H1 (cell line): Measurements from ENCODE around the gene OR2T35. TPM values are rescaled to one million over a fixed set of nuclear protein-coding genes. Genes with fewer than 3 reads are reported as not detected.
"Not testable (repeated sequence)": the region's sequence is repeated elsewhere in the genome, so short reads cannot be mapped to it uniquely, and the experiment has no call there.

ENCODE experiments used
- CTCF ChIA-PET: fragments of 300-600 bp; sonication (Branson Sonifier 250); formaldehyde crosslinking; loops from one replicate; lab custom pipeline; 2021; ENCODE audit not compliant: partially characterized antibody; lab: Charles Lee
- POLR2A ChIA-PET: fragments of 300-600 bp; sonication (Branson Sonifier 250); formaldehyde crosslinking; loops from one replicate; lab custom pipeline; 2021; ENCODE audit warnings: inconsistent platforms; ENCODE audit not compliant: partially characterized antibody; lab: Charles Lee
- DNase-seq, 2 experiments: peaks; one replicate each; pipeline versions ENCODE4 v3.0.0 to v3.0.0-alpha.2; 2010 to 2022; ENCODE audit warnings: low spot score in 2 of 2, low read depth in 1 of 2, mixed read lengths in 1 of 2
- FAIRE-seq: peaks from 2 replicates; lab custom pipeline; 2011; peaks lifted over from hg19 to GRCh38; lab: Jason Lieb, UNC
- H2AFZ ChIP-seq: 2 replicates; pipeline ENCODE4 v1.8.1; 2012; ENCODE audit warnings: low read length, inconsistent platforms
- H2AK5ac ChIP-seq: 2 replicates; pipeline ENCODE4 v1.6.1; 2013; ENCODE audit warnings: low read depth, low read length
- H2BK120ac ChIP-seq: replicated peaks from 2 replicates; pipeline ENCODE3; 2013; ENCODE audit warnings: low read depth, low read length, inconsistent platforms
- H2BK12ac ChIP-seq: 2 replicates; pipeline ENCODE4 v1.6.1; 2013; ENCODE audit warnings: low read depth, low read length
- H2BK15ac ChIP-seq: 2 replicates; pipeline ENCODE4 v1.6.1; 2013; ENCODE audit warnings: low read length
- H2BK20ac ChIP-seq: 2 replicates; pipeline ENCODE4 v1.6.1; 2013; ENCODE audit warnings: low read length
- H2BK5ac ChIP-seq: 2 replicates; pipeline ENCODE4 v1.6.1; 2013; ENCODE audit warnings: low read depth, low read length
- H3K14ac ChIP-seq: 2 replicates; pipeline ENCODE4 v1.6.1; 2013; ENCODE audit warnings: inconsistent platforms; ENCODE audit not compliant: insufficient read length
- H3K18ac ChIP-seq: 2 replicates; pipeline ENCODE4 v1.6.1; 2013; ENCODE audit warnings: low read length; ENCODE audit errors: extremely low read depth
- H3K23ac ChIP-seq: 2 replicates; pipeline ENCODE4 v1.6.1; 2013; ENCODE audit warnings: inconsistent platforms; ENCODE audit not compliant: insufficient read length
- H3K23me2 ChIP-seq: 2 replicates; pipeline ENCODE4 v1.6.1; 2013; ENCODE audit warnings: low read depth, low read length
- H3K27ac ChIP-seq: 2 replicates; pipeline ENCODE4 v1.6.1; 2011; ENCODE audit warnings: low read depth, low read length, inconsistent platforms
- H3K27me3 ChIP-seq, 4 experiments: replicated peaks in 1 of 4; 1 replicate in 1 of 4; 2 replicates in 3 of 4; pipeline versions ENCODE4 v1.6.1 to v1.8.1; 2011 to 2013; ENCODE audit warnings: low read length in 3 of 4, mild to moderate bottlenecking in 3 of 4, inconsistent platforms in 2 of 4, mixed read lengths in 2 of 4, moderate library complexity in 1 of 4; ENCODE audit not compliant: control insufficient read depth in 3 of 4, insufficient read depth in 3 of 4; ENCODE audit errors: extremely low read depth in 1 of 4
- H3K36me3 ChIP-seq, 4 experiments: 2 replicates each; pipeline versions ENCODE4 v1.6.1 to v1.8.1; 2011 to 2013; ENCODE audit warnings: mild to moderate bottlenecking in 4 of 4, low read length in 3 of 4, moderate library complexity in 2 of 4, control low read depth in 1 of 4, inconsistent platforms in 1 of 4; ENCODE audit not compliant: insufficient read depth in 4 of 4, control insufficient read depth in 2 of 4
- H3K4ac ChIP-seq: replicated peaks from 2 replicates; pipeline ENCODE3; 2013; ENCODE audit warnings: low read length, low read depth, mixed read lengths, inconsistent platforms; ENCODE audit not compliant: insufficient read length
- H3K4me1 ChIP-seq, 4 experiments: replicated peaks in 1 of 4; 1 replicate in 1 of 4; 2 replicates in 3 of 4; pipeline versions ENCODE4 v1.6.1 to v1.8.1; 2011 to 2013; ENCODE audit warnings: low read length in 3 of 4, inconsistent platforms in 2 of 4, mixed read lengths in 1 of 4; ENCODE audit not compliant: insufficient read depth in 4 of 4, control insufficient read depth in 3 of 4
- H3K4me2 ChIP-seq, 2 experiments: 2 replicates each; pipeline versions ENCODE4 v1.6.1 to v1.8.1; 2011 to 2013; ENCODE audit warnings: low read depth in 2 of 2, low read length in 2 of 2, control low read depth in 1 of 2, inconsistent platforms in 1 of 2, mild to moderate bottlenecking in 1 of 2; ENCODE audit not compliant: insufficient read depth in 1 of 2
- H3K4me3 ChIP-seq, 4 experiments: fragments of 200-600, 300-600 bp in 1 of 4; sonication (generic), shearing (Covaris generic), sonication (Bioruptor Twin) in 1 of 4; 2 replicates each; pipeline versions ENCODE4 v1.5.1 to v1.8.1; 2011 to 2016; ENCODE audit warnings: low read length in 4 of 4, low read depth in 3 of 4, control low read depth in 2 of 4, inconsistent platforms in 2 of 4, mild to moderate bottlenecking in 2 of 4, mixed read lengths in 1 of 4, moderate library complexity in 1 of 4; ENCODE audit not compliant: insufficient read depth in 2 of 4; ENCODE audit errors: extremely low read depth in 1 of 4
- H3K56ac ChIP-seq: replicated peaks from 2 replicates; pipeline ENCODE3; 2013; ENCODE audit warnings: low read depth, mild to moderate bottlenecking, mixed read lengths, low read length, inconsistent platforms; ENCODE audit not compliant: insufficient read length
- H3K79me1 ChIP-seq: 2 replicates; pipeline ENCODE4 v1.6.1; 2013; ENCODE audit warnings: low read depth, low read length, control low read depth
- H3K79me2 ChIP-seq, 2 experiments: 2 replicates each; pipeline versions ENCODE4 v1.6.1 to v1.8.1; 2012 to 2013; ENCODE audit warnings: low read length in 2 of 2, mild to moderate bottlenecking in 2 of 2, inconsistent platforms in 1 of 2; ENCODE audit not compliant: insufficient read depth in 2 of 2, control insufficient read depth in 1 of 2
- H3K9ac ChIP-seq, 4 experiments: replicated peaks in 1 of 4; 1 replicate in 1 of 4; 2 replicates in 3 of 4; pipeline versions ENCODE4 v1.6.1 to v1.8.1; 2011 to 2013; ENCODE audit warnings: low read depth in 3 of 4, low read length in 3 of 4, control low read depth in 2 of 4, mild to moderate bottlenecking in 2 of 4, moderate library complexity in 2 of 4, inconsistent platforms in 1 of 4; ENCODE audit errors: extremely low read depth in 1 of 4
- H3K9me3 ChIP-seq, 2 experiments: 2 replicates each; pipeline versions ENCODE4 v1.6.1 to v1.8.1; 2012 to 2013; ENCODE audit warnings: mild to moderate bottlenecking in 2 of 2, moderate library complexity in 2 of 2, control low read depth in 1 of 2, inconsistent platforms in 1 of 2, low read depth in 1 of 2, low read length in 1 of 2, mixed read lengths in 1 of 2; ENCODE audit not compliant: insufficient read depth in 2 of 2
- H4K20me1 ChIP-seq, 2 experiments: replicated peaks in 1 of 2; 2 replicates each; pipeline versions ENCODE3 to v1.8.1; 2011 to 2013; ENCODE audit warnings: inconsistent platforms in 2 of 2, low read length in 2 of 2, mild to moderate bottlenecking in 1 of 2; ENCODE audit not compliant: insufficient read depth in 2 of 2, control insufficient read depth in 1 of 2
- H4K5ac ChIP-seq: 2 replicates; pipeline ENCODE4 v1.6.1; 2013; ENCODE audit warnings: low read length, low read depth, mixed read lengths, inconsistent platforms; ENCODE audit not compliant: insufficient read length
- H4K8ac ChIP-seq: 2 replicates; pipeline ENCODE4 v1.8.0; 2013; ENCODE audit warnings: mild to moderate bottlenecking, moderate library complexity, low read length, inconsistent platforms; ENCODE audit not compliant: insufficient read depth; ENCODE audit errors: extremely low read depth
- H4K91ac ChIP-seq: replicated peaks from 2 replicates; pipeline ENCODE3; 2013; ENCODE audit warnings: low read length, mixed read lengths, inconsistent platforms; ENCODE audit not compliant: insufficient read length
- WGBS, 2 experiments: shearing (Covaris generic) in 1 of 2; methylation state at CpG; one replicate each; pipeline versions ENCODE4 v1.1.6 to v1.1.7; 2013 to 2015; ENCODE audit warnings: low lambda C conversion rate in 2 of 2, mixed read lengths in 2 of 2, inconsistent platforms in 1 of 2, low coverage in 1 of 2, missing lambda C conversion rate in 1 of 2; ENCODE audit not compliant: insufficient replicate concordance in 2 of 2, insufficient coverage in 1 of 2, insufficient read length in 1 of 2; ENCODE audit errors: extremely low coverage in 1 of 2, missing lambda C conversion rate in 1 of 2; 5-methylcytosine and 5-hydroxymethylcytosine counted together
- polyA plus RNA-seq, 7 experiments: library from polyadenylated mRNA; depleted of rRNA in 3 of 7; stranded (reverse) in 5 of 7; unstranded in 2 of 7; fragments of >200 nt in 5 of 7; fragments of 200-250 nt in 2 of 7; gene quantifications; 1 replicate in 5 of 7; 2 replicates in 1 of 7; 4 replicates in 1 of 7; pipeline versions ENCODE4 v1.2.1 to v1.2.3, GENCODE V29; 2011 to 2013; ENCODE audit warnings: missing spikeins in 2 of 7, mixed read lengths in 2 of 7
- total RNA-seq: library from RNA; stranded (reverse); fragmentation: NEBNext Ultra II Directional; extraction: Animal tissue kit (Norgen Biotek cat#: 25700); gene quantifications from 2 replicates; pipeline ENCODE4 v1.2.1, GENCODE V29; 2021

OR2T35 gene
- total and polyA plus RNA-seq, 2 of the 8 experiments (the other 6 are each of a cell fraction or from before 2014, with no cell fraction given) = not detected

DNA sequence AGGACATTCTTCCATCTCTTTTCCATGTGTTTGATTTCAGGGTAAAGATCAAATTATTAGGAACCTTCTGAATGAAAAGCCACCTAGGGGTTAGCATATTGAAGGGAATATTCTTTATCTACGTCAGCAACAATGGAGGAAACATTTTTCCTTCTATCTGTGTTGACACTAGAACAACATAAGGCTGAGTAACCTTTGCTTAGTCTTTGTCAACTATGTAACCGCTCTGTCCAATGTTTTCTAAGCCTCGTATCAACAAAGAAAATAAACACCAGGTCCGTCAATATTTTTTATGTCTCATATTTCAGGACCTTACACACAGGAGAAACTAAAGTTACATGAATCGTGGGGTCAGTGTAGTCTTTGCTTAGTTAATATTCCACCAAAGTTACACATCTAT, 8.5 kb downstream of the OR2T35 start:
- H3K4ac ChIP-seq, H3K23ac ChIP-seq, H3K27me3 ChIP-seq, H2BK120ac ChIP-seq, H3K36me3 ChIP-seq, H3K4me3 ChIP-seq, H4K20me1 ChIP-seq, H3K14ac ChIP-seq, H3K9me3 ChIP-seq, H3K23me2 ChIP-seq, DNase-seq, H3K56ac ChIP-seq, H3K27ac ChIP-seq, H3K9ac ChIP-seq, FAIRE-seq, H2BK15ac ChIP-seq, H2BK12ac ChIP-seq, H4K8ac ChIP-seq, H3K4me2 ChIP-seq, H2AK5ac ChIP-seq, H3K4me1 ChIP-seq, H2AFZ ChIP-seq, H4K91ac ChIP-seq, H3K18ac ChIP-seq, H2BK5ac ChIP-seq, H3K79me1 ChIP-seq, H2BK20ac ChIP-seq, POLR2A ChIA-PET, CTCF ChIA-PET, H3K79me2 ChIP-seq, H4K5ac ChIP-seq: not testable (repeated sequence)
- WGBS, 2 experiments = 60% methylated on average over 1 of the region's 5 CpGs; no CpG with 5 or more reads in 1 of the 2 experiments

DNA sequence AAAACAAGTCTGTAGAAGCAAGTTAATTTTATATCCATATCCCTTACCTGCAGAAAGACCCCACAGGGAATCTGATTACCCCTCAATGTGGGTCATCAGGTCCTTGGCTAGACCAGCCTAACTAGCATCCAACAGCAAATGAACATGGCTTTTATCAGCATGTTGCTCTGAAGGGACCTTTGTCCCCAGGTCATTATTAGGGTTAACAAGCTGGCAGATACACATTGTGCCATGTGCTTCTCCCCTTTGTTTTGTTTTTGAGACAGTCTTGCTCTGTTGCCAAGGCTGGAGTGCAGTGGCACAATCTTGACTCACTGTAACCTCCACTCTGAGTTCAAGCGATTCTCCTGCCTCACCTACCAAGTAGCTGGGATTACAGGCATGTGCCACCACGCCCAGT, 10.1 kb downstream of the OR2T35 start, which contains the start of gene OR2T11:
Gene OR2T11 (minus strand): TSS at position 101 of the 400 bp plus-strand sequence. CDS start 7,963 bp downstream, outside the sequence.
- H3K14ac ChIP-seq, H3K36me3 ChIP-seq, H3K9ac ChIP-seq, H2BK120ac ChIP-seq, H4K8ac ChIP-seq, H2BK20ac ChIP-seq, H2AK5ac ChIP-seq, H3K18ac ChIP-seq, FAIRE-seq, H3K4ac ChIP-seq, H2BK12ac ChIP-seq, H4K91ac ChIP-seq, H3K4me2 ChIP-seq, H3K27me3 ChIP-seq, H3K23ac ChIP-seq, H3K27ac ChIP-seq, POLR2A ChIA-PET, DNase-seq, H3K4me1 ChIP-seq, H3K4me3 ChIP-seq, H3K79me1 ChIP-seq, H2BK15ac ChIP-seq, H2BK5ac ChIP-seq, CTCF ChIA-PET, H3K79me2 ChIP-seq, H3K56ac ChIP-seq, H4K20me1 ChIP-seq, H4K5ac ChIP-seq, H2AFZ ChIP-seq, H3K23me2 ChIP-seq: not testable (repeated sequence)
- WGBS, 2 experiments = no CpG with 5 or more reads among the region's 2 CpGs
- H3K9me3 ChIP-seq = peaks cover 15 to 19% of the 10 kb centered on the region in 2 experiments
